ENCODE measurements around the gene BBLN.

The BBLN gene

GRCh38 chr9:128155736-128156500 is 4.1 kb upstream of the BBLN start:
- TF ChIP-seq ARNTL (CRISPR knock-in tag; IDR thresholded peaks at IDR 0.05; ENCODE audit: borderline replicate concordance, low read depth) (no peak), CREB5 (CRISPR knock-in tag; IDR thresholded peaks at IDR 0.05; ENCODE audit: low read depth) (no peak), ZFP30 (CRISPR knock-in tag; IDR thresholded peaks at IDR 0.05) (no peak), CSRNP3 (CRISPR knock-in tag; IDR thresholded peaks at IDR 0.05) (no peak), CSDC2 (CRISPR knock-in tag; IDR thresholded peaks at IDR 0.05) (no peak), ZNF565 (CRISPR knock-in tag; conservative IDR thresholded peaks at IDR 0.05; ENCODE audit: low read depth) (no peak), BACH2 (CRISPR knock-in tag; IDR thresholded peaks at IDR 0.05; ENCODE audit: borderline replicate concordance) (no peak), PPARA (CRISPR knock-in tag; IDR thresholded peaks at IDR 0.05; ENCODE audit: borderline replicate concordance) (no peak), TSHZ2 (CRISPR knock-in tag; IDR thresholded peaks at IDR 0.05) (no peak), TOX (CRISPR knock-in tag; IDR thresholded peaks at IDR 0.05; ENCODE audit: borderline replicate concordance) (no peak), RARB (CRISPR knock-in tag; IDR thresholded peaks at IDR 0.05) (no peak), GLIS3 (CRISPR knock-in tag; IDR thresholded peaks at IDR 0.05) (no peak), ESRRG (CRISPR knock-in tag; IDR thresholded peaks at IDR 0.05) (no peak), SNAI2 (CRISPR knock-in tag; IDR thresholded peaks at IDR 0.05) (no peak), ZFP3 (CRISPR knock-in tag; IDR thresholded peaks at IDR 0.05) (no peak), TCF4 (CRISPR knock-in tag; IDR thresholded peaks at IDR 0.05; ENCODE audit: borderline replicate concordance) (no peak), ZNF70 (CRISPR knock-in tag; IDR thresholded peaks at IDR 0.05) (no peak), OSR1 (CRISPR knock-in tag; IDR thresholded peaks at IDR 0.05) (no peak), ZNF8 (CRISPR knock-in tag; IDR thresholded peaks at IDR 0.05) (no peak)
- no peak for ATAC-seq

- TF ChIP-seq TCF4 (CRISPR knock-in tag; IDR thresholded peaks at IDR 0.05; ENCODE audit: borderline replicate concordance) (no peak), POU6F1 (CRISPR knock-in tag; IDR thresholded peaks at IDR 0.05; ENCODE audit: borderline replicate concordance, low read depth) (no peak), ESRRG (CRISPR knock-in tag; IDR thresholded peaks at IDR 0.05) (no peak), CSDC2 (CRISPR knock-in tag; IDR thresholded peaks at IDR 0.05) (no peak), BACH2 (CRISPR knock-in tag; IDR thresholded peaks at IDR 0.05; ENCODE audit: borderline replicate concordance) (no peak), GLIS3 (CRISPR knock-in tag; IDR thresholded peaks at IDR 0.05) (no peak), PATZ1 (CRISPR knock-in tag; IDR thresholded peaks at IDR 0.05; ENCODE audit: borderline replicate concordance) (no peak), CSRNP3 (CRISPR knock-in tag; IDR thresholded peaks at IDR 0.05) (no peak), ZC3H10 (CRISPR knock-in tag; IDR thresholded peaks at IDR 0.05) (no peak), ZNF565 (CRISPR knock-in tag; conservative IDR thresholded peaks at IDR 0.05; ENCODE audit: low read depth) (no peak)
- ATAC-seq = no peak
These were observed 612 bp upstream of the BBLN start for GRCh38 chr9:128159522-128159783.

Data from SK-N-SH treated with all-trans-retinoic acid at 6 μM for 48 hours (cell line).